NCI-H526 (cell line): Measurements from ENCODE around the gene SPDYA.
A peak's percentile ranks its signal among the peaks of the same experiment; 100 is the strongest.
"Not testable (repeated sequence)": the region's sequence is repeated elsewhere in the genome, so short reads cannot be mapped to it uniquely, and the experiment has no call there.

Source experiments
- DNase-seq, 2 experiments: peaks; one replicate each; lab custom pipeline; 2025; lab: John Stamatoyannopoulos, UW

SPDYA gene

GRCh38 chr2:28810384-28811285 is at the start of gene SPDYA:
SPDYA (plus strand) TSS chr2:28810834; CDS start chr2:28816015, 5,181 bp downstream.
- peak; percentile 23 to 83 for DNase-seq

GRCh38 chr2:28761420-28761819 is 49.2 kb upstream of the SPDYA start:
- no peak for DNase-seq

- no peak for DNase-seq
These were observed 45.5 kb upstream of the SPDYA start for GRCh38 chr2:28764909-28765711.

GRCh38 chr2:28766070-28766469 is 44.6 kb upstream of the SPDYA start:
- DNase-seq = peak; percentile 9 to 15

GRCh38 chr2:28767337-28767736 is 43.3 kb upstream of the SPDYA start:
- DNase-seq = no peak

GRCh38 chr2:28768422-28768821 is 42.2 kb upstream of the SPDYA start:
- DNase-seq = no peak

GRCh38 chr2:28768952-28769351 is 41.7 kb upstream of the SPDYA start:
- no peak for DNase-seq

- no peak for DNase-seq
These were observed 38.3 kb upstream of the SPDYA start for GRCh38 chr2:28772351-28772750.

- no peak for DNase-seq
These were observed 34.2 kb upstream of the SPDYA start for GRCh38 chr2:28776471-28776870.

- no peak for DNase-seq
These were observed 32.2 kb upstream of the SPDYA start for GRCh38 chr2:28778392-28778791.

GRCh38 chr2:28779001-28779400 is 31.6 kb upstream of the SPDYA start:
- no peak for DNase-seq

- DNase-seq = no peak
These were observed 30.1 kb upstream of the SPDYA start for GRCh38 chr2:28780496-28780895.

- no peak for DNase-seq
These were observed 28.2 kb upstream of the SPDYA start for GRCh38 chr2:28782423-28782822.

GRCh38 chr2:28784570-28784969 is 26.1 kb upstream of the SPDYA start:
- DNase-seq = not testable (repeated sequence)

GRCh38 chr2:28796620-28797019 is 14.0 kb upstream of the SPDYA start:
- no peak for DNase-seq

GRCh38 chr2:28801726-28802125 is 8.9 kb upstream of the SPDYA start:
- DNase-seq = no peak

- no peak for DNase-seq
These were observed 7.6 kb upstream of the SPDYA start for GRCh38 chr2:28802975-28803429.

- no peak for DNase-seq
These were observed 707 bp upstream of the SPDYA start for GRCh38 chr2:28809927-28810326.

- DNase-seq = no peak
These were observed 7.4 kb downstream of the SPDYA start for GRCh38 chr2:28818053-28818452.

GRCh38 chr2:28821295-28821958 is 10.8 kb downstream of the SPDYA start:
- peak; percentile 26 to 52 for DNase-seq

GRCh38 chr2:28822036-28822435 is 11.4 kb downstream of the SPDYA start:
- DNase-seq = no peak

GRCh38 chr2:28824207-28824606 is 13.6 kb downstream of the SPDYA start:
- DNase-seq = no peak
